Glutamatergic neuron (in vitro differentiated cells): ENCODE measurements around the gene CASK. TPM values are rescaled to one million over a fixed set of nuclear protein-coding genes. Genes with fewer than 3 reads are reported as not detected.
A peak's percentile ranks its signal among the peaks of the same experiment; 100 is the strongest.

ENCODE experiments used
- DNase-seq: peaks from one replicate; pipeline ENCODE4 v3.0.0; 2022
- H3K27ac Mint-ChIP-seq: one replicate; pipeline ENCODE4 v1.8.0; 2020; ENCODE audit warnings: mild to moderate bottlenecking, mixed read lengths, inconsistent platforms; ENCODE audit not compliant: unreplicated experiment
- H3K27me3 Mint-ChIP-seq: one replicate; pipeline ENCODE4 v1.8.0; 2020; ENCODE audit warnings: mild to moderate bottlenecking, moderate library complexity, mixed read lengths, inconsistent platforms; ENCODE audit not compliant: unreplicated experiment
- H3K36me3 Mint-ChIP-seq: one replicate; pipeline ENCODE4 v1.8.0; 2020; ENCODE audit warnings: mild to moderate bottlenecking, mixed read lengths, inconsistent platforms; ENCODE audit not compliant: unreplicated experiment
- H3K4me1 Mint-ChIP-seq: one replicate; pipeline ENCODE4 v1.8.0; 2020; ENCODE audit warnings: mild to moderate bottlenecking, low read depth, mixed read lengths, inconsistent platforms; ENCODE audit not compliant: unreplicated experiment
- H3K4me3 Mint-ChIP-seq: one replicate; pipeline ENCODE4 v1.8.0; 2020; ENCODE audit warnings: mild to moderate bottlenecking, mixed read lengths, inconsistent platforms; ENCODE audit not compliant: unreplicated experiment
- H3K9me3 Mint-ChIP-seq: one replicate; pipeline ENCODE4 v1.8.0; 2020; ENCODE audit warnings: mild to moderate bottlenecking, moderate library complexity, mixed read lengths, inconsistent platforms; ENCODE audit not compliant: unreplicated experiment
- total RNA-seq: library from RNA; stranded (reverse); fragmentation: NEBNext Ultra II Directional; extraction: Animal tissue kit (Norgen Biotek cat#: 25700); gene quantifications from one replicate; pipeline ENCODE4 v1.2.1, GENCODE V29; 2021; ENCODE audit not compliant: unreplicated experiment
- TF ChIP-seq, protein P1 (sequence below): fragments of 200-600 bp; sonication (generic); IDR thresholded peaks from one replicate; pipeline ENCODE4 v1.5.0; 2021; ENCODE audit not compliant: partially characterized antibody, unreplicated experiment

CASK gene
- total RNA-seq, 1 donor from 2014 or later, result 173 TPM

DNA sequence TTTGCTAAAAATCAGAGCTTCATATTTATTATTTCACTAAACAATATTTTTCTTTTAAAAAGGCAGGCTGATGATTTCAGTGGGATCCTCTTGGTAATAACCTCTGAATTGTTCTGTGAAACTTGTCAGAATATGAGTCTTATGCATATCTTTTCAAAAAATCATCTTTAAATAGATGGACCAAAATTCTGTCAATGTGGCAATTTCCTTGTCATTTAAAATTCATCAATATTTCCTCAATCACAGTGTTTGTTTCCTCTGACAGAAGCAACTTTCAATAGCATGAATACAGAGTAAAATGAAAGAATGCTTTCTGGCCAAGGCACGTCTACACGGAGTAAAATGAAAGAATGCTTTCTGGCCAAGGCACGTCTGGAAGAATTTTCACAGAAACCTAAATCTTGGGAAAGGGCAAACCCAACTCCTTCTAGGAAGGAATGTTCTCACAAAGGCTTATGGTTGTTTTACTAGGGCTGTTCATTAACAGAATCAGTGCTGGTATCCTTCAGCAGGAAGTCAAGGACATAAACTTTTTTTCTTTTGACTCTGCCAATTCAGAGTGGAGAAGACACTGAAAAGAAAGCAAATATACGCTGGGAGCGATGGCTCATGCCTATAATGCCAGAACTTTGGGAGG is 333.6 kb downstream of the CASK start:
- Mint-ChIP-seq H3K4me3 (no peak overlapping the region), H3K4me1 (peaks cover 3% of the 10 kb centered on the region), H3K27me3 (peaks cover 2% of the 10 kb centered on the region), H3K36me3 (no peaks in the 10 kb centered on the region), H3K27ac (no peak overlapping the region), H3K9me3 (peaks cover 5% of the 10 kb centered on the region)
- TF ChIP-seq, protein P1, sequence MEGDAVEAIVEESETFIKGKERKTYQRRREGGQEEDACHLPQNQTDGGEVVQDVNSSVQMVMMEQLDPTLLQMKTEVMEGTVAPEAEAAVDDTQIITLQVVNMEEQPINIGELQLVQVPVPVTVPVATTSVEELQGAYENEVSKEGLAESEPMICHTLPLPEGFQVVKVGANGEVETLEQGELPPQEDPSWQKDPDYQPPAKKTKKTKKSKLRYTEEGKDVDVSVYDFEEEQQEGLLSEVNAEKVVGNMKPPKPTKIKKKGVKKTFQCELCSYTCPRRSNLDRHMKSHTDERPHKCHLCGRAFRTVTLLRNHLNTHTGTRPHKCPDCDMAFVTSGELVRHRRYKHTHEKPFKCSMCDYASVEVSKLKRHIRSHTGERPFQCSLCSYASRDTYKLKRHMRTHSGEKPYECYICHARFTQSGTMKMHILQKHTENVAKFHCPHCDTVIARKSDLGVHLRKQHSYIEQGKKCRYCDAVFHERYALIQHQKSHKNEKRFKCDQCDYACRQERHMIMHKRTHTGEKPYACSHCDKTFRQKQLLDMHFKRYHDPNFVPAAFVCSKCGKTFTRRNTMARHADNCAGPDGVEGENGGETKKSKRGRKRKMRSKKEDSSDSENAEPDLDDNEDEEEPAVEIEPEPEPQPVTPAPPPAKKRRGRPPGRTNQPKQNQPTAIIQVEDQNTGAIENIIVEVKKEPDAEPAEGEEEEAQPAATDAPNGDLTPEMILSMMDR, result no peak
- no peak for DNase-seq

DNA sequence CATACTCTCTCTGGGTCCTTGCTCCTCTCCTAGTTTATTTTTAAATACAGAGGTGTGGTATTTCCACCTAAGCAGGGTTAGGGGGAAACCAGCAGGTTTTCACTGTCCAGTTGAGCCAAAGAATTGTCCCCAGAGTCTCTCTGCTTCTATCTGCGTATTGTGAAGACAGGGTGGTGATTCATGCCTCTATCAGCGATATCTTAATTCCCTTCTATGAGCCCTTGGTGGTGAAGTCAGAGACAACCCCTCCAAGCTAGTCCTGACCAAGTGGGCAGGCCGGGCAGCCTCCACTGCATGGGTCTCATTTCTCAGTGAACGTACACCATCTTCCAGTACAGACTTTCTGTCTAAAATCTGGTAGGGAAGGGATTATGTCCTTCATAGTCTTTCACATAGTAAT is 335.1 kb downstream of the CASK start:
- H3K36me3 Mint-ChIP-seq, result no peaks in the 10 kb centered on the region
- no peak for DNase-seq
- H3K27ac Mint-ChIP-seq, result no peak overlapping the region
- peaks cover 2% of the 10 kb centered on the region for H3K27me3 Mint-ChIP-seq
- H3K9me3 Mint-ChIP-seq, result no peaks in the 10 kb centered on the region
- no peak overlapping the region for H3K4me3 Mint-ChIP-seq
- no peaks in the 10 kb centered on the region for H3K4me1 Mint-ChIP-seq
- TF ChIP-seq, protein P1, result no peak

DNA sequence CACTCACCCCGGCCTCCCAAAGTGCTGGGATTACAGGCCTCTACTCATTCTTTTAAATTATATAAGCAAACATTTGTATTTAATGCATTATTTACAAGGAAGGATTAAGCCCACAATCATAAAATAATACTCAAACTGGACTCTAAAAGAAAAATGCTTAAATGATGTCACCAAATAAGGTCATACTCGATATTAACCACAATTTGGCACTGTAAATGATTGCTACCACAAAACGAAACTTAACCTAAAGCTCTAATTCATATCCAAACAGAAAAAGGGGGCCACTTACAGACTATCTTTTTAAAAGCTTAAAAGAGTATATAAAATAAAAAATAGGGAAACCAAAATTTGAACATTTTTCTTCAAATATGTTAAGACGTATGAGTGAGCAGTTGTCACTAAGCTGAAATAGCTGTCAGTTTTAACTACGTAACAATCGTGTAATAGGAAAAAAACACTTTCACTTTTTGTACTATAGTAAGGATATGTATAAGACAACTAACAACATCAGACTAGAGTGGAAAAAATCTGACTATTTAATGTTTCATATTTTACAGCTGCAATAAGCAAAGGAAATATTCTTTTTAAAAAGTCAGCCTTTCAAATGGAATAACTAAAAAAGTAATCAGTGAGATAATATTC is 342.8 kb downstream of the CASK start:
- Mint-ChIP-seq H3K9me3 (peaks cover 1% of the 10 kb centered on the region), H3K4me3 (no peak overlapping the region), H3K27me3 (no peaks in the 10 kb centered on the region), H3K27ac (no peak overlapping the region), H3K4me1 (no peaks in the 10 kb centered on the region), H3K36me3 (no peaks in the 10 kb centered on the region)
- TF ChIP-seq, protein P1, result no peak
- DNase-seq, result no peak

DNA sequence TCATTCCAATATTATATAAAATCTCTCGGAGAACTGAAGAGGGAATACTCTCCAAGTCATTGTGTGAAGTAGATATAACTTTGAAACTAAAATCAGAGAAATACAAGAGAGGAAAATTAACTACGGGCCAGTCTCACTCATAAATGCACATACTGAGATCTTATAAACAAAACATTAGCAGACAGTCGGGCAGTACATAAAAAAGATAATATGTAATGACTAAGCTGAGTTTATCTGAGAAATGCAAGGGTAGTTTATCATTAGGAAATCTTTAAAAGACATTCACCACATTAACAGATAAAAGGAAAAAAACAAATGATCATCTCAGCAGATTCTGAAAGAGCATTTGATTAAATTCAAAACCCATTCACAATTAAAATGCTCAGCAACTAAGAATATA is 359.5 kb downstream of the CASK start:
- H3K9me3 Mint-ChIP-seq, result no peaks in the 10 kb centered on the region
- no peak overlapping the region for H3K4me3 Mint-ChIP-seq
- no peaks in the 10 kb centered on the region for H3K36me3 Mint-ChIP-seq
- H3K4me1 Mint-ChIP-seq, result peaks cover 7% of the 10 kb centered on the region
- DNase-seq, result no peak
- TF ChIP-seq, protein P1, result no peak
- H3K27ac Mint-ChIP-seq, result no peak overlapping the region
- peaks cover 2% of the 10 kb centered on the region for H3K27me3 Mint-ChIP-seq

DNA sequence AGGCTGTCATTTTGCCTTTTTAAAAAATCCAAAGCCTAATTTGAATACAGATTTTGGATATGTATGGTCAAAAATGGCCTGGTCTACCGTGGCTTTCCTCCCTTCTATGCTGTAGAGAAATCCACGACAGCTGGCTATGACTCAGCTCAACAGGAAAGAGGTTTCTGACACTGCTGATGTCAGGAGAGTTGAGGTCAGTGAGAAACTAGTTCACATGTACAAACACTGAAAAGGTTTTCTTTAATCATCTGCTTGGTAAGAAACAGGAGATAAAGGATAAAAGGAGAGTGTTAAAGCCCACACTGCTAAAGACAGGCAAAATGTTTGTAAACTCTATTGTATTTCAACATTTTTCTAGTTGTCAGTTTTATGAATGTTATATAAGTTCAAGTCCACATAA is 362.3 kb downstream of the CASK start:
- Mint-ChIP-seq H3K4me1 (peaks cover 7% of the 10 kb centered on the region), H3K27ac (peak overlapping the region; percentile 17), H3K9me3 (no peaks in the 10 kb centered on the region), H3K36me3 (no peaks in the 10 kb centered on the region), H3K27me3 (peaks cover 2% of the 10 kb centered on the region), H3K4me3 (no peak overlapping the region)
- DNase-seq, result no peak
- TF ChIP-seq, protein P1, result no peak
